Anterior cingulate cortex (tissue), 58 donors: ENCODE results near the gene TTC21B.
"Not testable (repeated sequence)": the region's sequence is repeated elsewhere in the genome, so short reads cannot be mapped to it uniquely, and the experiment has no call there.

ENCODE experiments used
- DNase-seq, 58 donors: peaks; one replicate each; lab custom pipeline; 2025; lab: John Stamatoyannopoulos, UW

The TTC21B gene

GRCh38 chr2:165953655-165954606, at the start of gene TTC21B:
TSS of gene TTC21B (minus strand) at chr2:165953776. CDS start at chr2:165953705, 71 bp downstream.
- peak; percentile 76 to 97 (median 94) for DNase-seq

GRCh38 chr2:166000401-166000800, 46.8 kb upstream of the TTC21B start:
- no peak for DNase-seq

- no peak for DNase-seq
Measured at GRCh38 chr2:165990846-165991245, 37.3 kb upstream of the TTC21B start.

GRCh38 chr2:165989851-165990250, 36.3 kb upstream of the TTC21B start:
- DNase-seq, result no peak

GRCh38 chr2:165985120-165985519, 31.5 kb upstream of the TTC21B start:
- no peak for DNase-seq

- not testable (repeated sequence) for DNase-seq
Measured at GRCh38 chr2:165972161-165972560, 18.6 kb upstream of the TTC21B start.

- no peak for DNase-seq
Measured at GRCh38 chr2:165970663-165971062, 17.1 kb upstream of the TTC21B start.

- DNase-seq, result no peak
Measured at GRCh38 chr2:165969227-165969626, 15.7 kb upstream of the TTC21B start.

- no peak for DNase-seq
Measured at GRCh38 chr2:165967746-165968145, 14.2 kb upstream of the TTC21B start.

GRCh38 chr2:165961818-165962217, 8.2 kb upstream of the TTC21B start:
- no peak for DNase-seq

GRCh38 chr2:165959371-165959770, 5.8 kb upstream of the TTC21B start:
- DNase-seq, result no peak

GRCh38 chr2:165958313-165958960, 4.9 kb upstream of the TTC21B start:
- no peak for DNase-seq

- no peak for DNase-seq
Measured at GRCh38 chr2:165957030-165957675, 3.6 kb upstream of the TTC21B start.

GRCh38 chr2:165953306-165953654, 296 bp downstream of the TTC21B start:
- DNase-seq, result peak in 2 of 58 donors; percentile 58 to 62

- no peak for DNase-seq
Measured at GRCh38 chr2:165952741-165953211, 800 bp downstream of the TTC21B start.

GRCh38 chr2:165952085-165952484, 1.5 kb downstream of the TTC21B start:
- no peak for DNase-seq

- DNase-seq, result no peak
Measured at GRCh38 chr2:165950438-165950837, 3.1 kb downstream of the TTC21B start.

- DNase-seq, result no peak
Measured at GRCh38 chr2:165941827-165942226, 11.7 kb downstream of the TTC21B start.

- no peak for DNase-seq
Measured at GRCh38 chr2:165938237-165938636, 15.3 kb downstream of the TTC21B start.

- no peak for DNase-seq
Measured at GRCh38 chr2:165933211-165933910, 20.2 kb downstream of the TTC21B start.
